GM23338 (cell line): ENCODE results near the gene ZNF491. TPM values are rescaled to one million over a fixed set of nuclear protein-coding genes. Genes with fewer than 3 reads are reported as not detected.

ENCODE experiments used
- ATAC-seq: fragments of 200-7000 bp; cut with Tn5 transposase; 3 replicates; pipeline ENCODE4 v1.9.1; 2020
- DNase-seq: peaks from one replicate; pipeline ENCODE4 v3.0.0-alpha.2; 2015; ENCODE audit warnings: low spot score
- H2AFZ ChIP-seq: fragments of 200-600 bp; sonication (generic); 2 replicates; pipeline ENCODE4 v1.8.0; 2016; ENCODE audit warnings: antibody characterized with exemption, mild to moderate bottlenecking, moderate library complexity
- H3F3A ChIP-seq: fragments of 200-600 bp; sonication (generic); replicated peaks from 2 replicates; pipeline ENCODE4 v1.8.0; 2017; ENCODE audit warnings: antibody characterized with exemption, mixed run types, low read depth
- H3K27ac ChIP-seq: fragments of 200-600 bp; sonication (generic); 2 replicates; pipeline ENCODE4 v1.6.1; 2016; ENCODE audit warnings: low read depth
- H3K27me3 ChIP-seq: fragments of 200-600 bp; sonication (generic); 2 replicates; pipeline ENCODE4 v1.8.0; 2016; ENCODE audit warnings: mild to moderate bottlenecking, mixed run types, moderate library complexity; ENCODE audit not compliant: insufficient read depth
- H3K36me3 ChIP-seq: fragments of 200-600 bp; sonication (generic); 2 replicates; pipeline ENCODE4 v1.8.0; 2016; ENCODE audit warnings: mild to moderate bottlenecking; ENCODE audit not compliant: insufficient read depth
- H3K4me1 ChIP-seq: fragments of 200-600 bp; sonication (generic); 2 replicates; pipeline ENCODE4 v1.8.0; 2016; ENCODE audit warnings: mild to moderate bottlenecking, moderate library complexity; ENCODE audit not compliant: insufficient read depth
- H3K4me2 ChIP-seq: fragments of 200-600 bp; sonication (generic); 2 replicates; pipeline ENCODE4 v1.7.1; 2017; ENCODE audit warnings: mixed run types
- H3K4me3 ChIP-seq: fragments of 200-600 bp; sonication (generic); 2 replicates; pipeline ENCODE4 v1.6.1; 2016; ENCODE audit warnings: mixed run types
- H3K79me2 ChIP-seq: fragments of 200-600 bp; sonication (generic); replicated peaks from 2 replicates; pipeline ENCODE4 v1.8.0; 2017; ENCODE audit warnings: mild to moderate bottlenecking; ENCODE audit not compliant: insufficient read depth
- H3K9me2 ChIP-seq: fragments of 200-600 bp; sonication (generic); 2 replicates; pipeline ENCODE4 v1.8.0; 2017; ENCODE audit not compliant: insufficient read depth
- H4K20me1 ChIP-seq: fragments of 200-600 bp; sonication (generic); replicated peaks from 2 replicates; pipeline ENCODE4 v1.8.0; 2017; ENCODE audit warnings: mild to moderate bottlenecking; ENCODE audit not compliant: insufficient read depth
- H3K27ac Mint-ChIP-seq: 2 replicates; pipeline ENCODE4 v1.8.0; 2020; ENCODE audit warnings: inconsistent platforms, mild to moderate bottlenecking, moderate library complexity, mixed read lengths
- H3K27me3 Mint-ChIP-seq: 3 replicates; pipeline ENCODE4 v1.8.0; 2022; ENCODE audit warnings: low read depth, mild to moderate bottlenecking, moderate library complexity, mixed read lengths, inconsistent platforms; ENCODE audit not compliant: insufficient read depth, poor library complexity
- H3K36me3 Mint-ChIP-seq: 3 replicates; pipeline ENCODE4 v1.8.0; 2021; ENCODE audit warnings: low read depth, mild to moderate bottlenecking, inconsistent platforms, moderate library complexity, mixed read lengths
- H3K4me1 Mint-ChIP-seq: 3 replicates; pipeline ENCODE4 v1.8.0; 2020; ENCODE audit warnings: mild to moderate bottlenecking, inconsistent platforms, mixed read lengths
- H3K4me3 Mint-ChIP-seq: 3 replicates; pipeline ENCODE4 v1.8.0; 2021; ENCODE audit warnings: moderate library complexity, mild to moderate bottlenecking, inconsistent platforms, mixed read lengths
- H3K9me3 Mint-ChIP-seq: 3 replicates; pipeline ENCODE4 v1.8.0; 2020; ENCODE audit warnings: moderate library complexity, mild to moderate bottlenecking, inconsistent platforms, mixed read lengths
- CREB1 ChIP-seq: fragments of 250-450 bp; sonication (Bioruptor Pico); IDR thresholded peaks from 2 replicates; pipeline ENCODE4 v1.5.0; 2020; ENCODE audit warnings: low read depth, mild to moderate bottlenecking, moderate library complexity
- ETS1 ChIP-seq: IDR thresholded peaks from 2 replicates; pipeline ENCODE4 v1.6.1; 2016; ENCODE audit warnings: antibody characterized with exemption
- EZH2 ChIP-seq: fragments of 200-600 bp; sonication (generic); IDR thresholded peaks from one replicate; pipeline ENCODE4 v1.8.0; 2017; ENCODE audit warnings: antibody characterized with exemption, mild to moderate bottlenecking, low read depth; ENCODE audit not compliant: unreplicated experiment
- EZH2phosphoT487 ChIP-seq: fragments of 200-600 bp; sonication (generic); IDR thresholded peaks from one replicate; pipeline ENCODE4 v1.8.1; 2018; ENCODE audit warnings: antibody characterized with exemption; ENCODE audit not compliant: unreplicated experiment
- NANOG ChIP-seq: IDR thresholded peaks from 2 replicates; pipeline ENCODE4 v1.6.1; 2016; ENCODE audit warnings: antibody characterized with exemption, borderline replicate concordance
- POLR2AphosphoS5 ChIP-seq: IDR thresholded peaks from 2 replicates; pipeline ENCODE4 v1.6.1; 2016; ENCODE audit warnings: antibody characterized with exemption, low read depth
- ZNF114 ChIP-seq: fragments of 250-450 bp; sonication (Bioruptor Pico); IDR thresholded peaks from 2 replicates; pipeline ENCODE4 v1.5.0; 2020; ENCODE audit warnings: mild to moderate bottlenecking, moderate library complexity
- ZNF462 ChIP-seq: fragments of 250-450 bp; sonication (Bioruptor Pico); IDR thresholded peaks from 2 replicates; pipeline ENCODE4 v1.5.0; 2020; ENCODE audit warnings: mild to moderate bottlenecking, moderate library complexity
- polyA plus RNA-seq: library from polyadenylated mRNA; unstranded; fragments of >200 nt; fragmentation: Nextera tagmentation; extraction: Ambion mirVana; gene quantifications from 2 replicates; pipeline ENCODE4 v1.2.1, GENCODE V29; 2016
- total RNA-seq: library from RNA; depleted of rRNA; stranded (reverse); fragments of >200 nt; shearing (Covaris generic); gene quantifications from 2 replicates; pipeline ENCODE4 v1.2.3, GENCODE V29; 2014

ZNF491 gene
- total and polyA plus RNA-seq, 2 experiments from 2014 or later = 0.32 to 1.3 TPM

- no peak for TF ChIP-seq ZNF462 (CRISPR knock-in tag)
- no peak for TF ChIP-seq CREB1
- no peak for TF ChIP-seq ZNF114 (CRISPR knock-in tag)
Measured at GRCh38 chr19:11767633-11768133, 30.6 kb upstream of the ZNF491 start (continued).

- Histone ChIP-seq H3K79me2 (no peaks in the 10 kb centered on the region), H3K4me1 (0 out of 2 replicates have a peak, but pooled peaks cover 3% of the 10 kb centered on the region), H2AFZ (no peak overlapping the region), H3K36me3 (no peaks in the 10 kb centered on the region), H3K9me2 (peaks cover 2% of the 10 kb centered on the region; the same call in 1 of the 2 replicates), H3K27ac (no peak overlapping the region), H3K27me3 (peaks cover 37% of the 10 kb centered on the region), H3K4me3 (no peak overlapping the region), H3F3A (no peaks in the 10 kb centered on the region), H4K20me1 (no peaks in the 10 kb centered on the region), H3K4me2 (no peak overlapping the region)
- Mint-ChIP-seq H3K9me3 (peaks cover 91% of the 10 kb centered on the region), H3K27ac (no peak overlapping the region), H3K4me3 (no peak overlapping the region), H3K4me1 (no peaks in the 10 kb centered on the region), H3K36me3 (peaks cover 15% of the 10 kb centered on the region; the same call in 2 of the 3 replicates), H3K27me3 (peaks cover 2% of the 10 kb centered on the region)
- no peak for DNase-seq
- ATAC-seq = no peak
- TF ChIP-seq NANOG (no peak), POLR2AphosphoS5 (no peak), CREB1 (no peak), ZNF462 (CRISPR knock-in tag) (no peak), ZNF114 (CRISPR knock-in tag) (no peak), EZH2phosphoT487 (no peak), ETS1 (no peak), EZH2 (no peak)
Measured at GRCh38 chr19:11769995-11770394, 28.3 kb upstream of the ZNF491 start.
